NCI-H1694 treated with DMSO at 0.1 percent for 48 hours (cell line): ENCODE results near the gene CBY3.
A peak's percentile ranks its signal among the peaks of the same experiment; 100 is the strongest.
"Not testable (repeated sequence)": the region's sequence is repeated elsewhere in the genome, so short reads cannot be mapped to it uniquely, and the experiment has no call there.

ENCODE experiments used
- DNase-seq: peaks from one replicate; lab custom pipeline; 2025; lab: John Stamatoyannopoulos, UW

The CBY3 gene

GRCh38 chr5:179668391-179668790 is 12.4 kb downstream of the CBY3 start:
- DNase-seq: peak; percentile 15

GRCh38 chr5:179661647-179662046 is 19.2 kb downstream of the CBY3 start:
- not testable (repeated sequence) for DNase-seq

GRCh38 chr5:179658179-179658856 is 22.5 kb downstream of the CBY3 start:
- not testable (repeated sequence) for DNase-seq

- DNase-seq: not testable (repeated sequence)
These were observed 23.3 kb downstream of the CBY3 start for GRCh38 chr5:179657302-179658178.

- not testable (repeated sequence) for DNase-seq
These were observed 27.7 kb downstream of the CBY3 start for GRCh38 chr5:179653135-179653534.

- DNase-seq: not testable (repeated sequence)
These were observed 30.6 kb downstream of the CBY3 start for GRCh38 chr5:179650245-179650644.

GRCh38 chr5:179649166-179649703 is 31.6 kb downstream of the CBY3 start:
- DNase-seq: not testable (repeated sequence)

GRCh38 chr5:179648410-179648809 is 32.4 kb downstream of the CBY3 start:
- DNase-seq: no peak

- DNase-seq: not testable (repeated sequence)
These were observed 36.1 kb downstream of the CBY3 start for GRCh38 chr5:179644766-179645165.

GRCh38 chr5:179643141-179643920 is 37.5 kb downstream of the CBY3 start:
- DNase-seq: not testable (repeated sequence)

GRCh38 chr5:179642626-179643025 is 38.2 kb downstream of the CBY3 start:
- not testable (repeated sequence) for DNase-seq

GRCh38 chr5:179641745-179642144 is 39.1 kb downstream of the CBY3 start:
- not testable (repeated sequence) for DNase-seq

- not testable (repeated sequence) for DNase-seq
These were observed 41.5 kb downstream of the CBY3 start for GRCh38 chr5:179639296-179639695.

- not testable (repeated sequence) for DNase-seq
These were observed 46.3 kb downstream of the CBY3 start for GRCh38 chr5:179634370-179635172.

GRCh38 chr5:179633501-179634369 is 47.1 kb downstream of the CBY3 start:
- not testable (repeated sequence) for DNase-seq
